Mucosa of descending colon (tissue), 3 donors: ENCODE measurements around the gene HEPACAM2. TPM values are rescaled to one million over a fixed set of nuclear protein-coding genes. Genes with fewer than 3 reads are reported as not detected.

Experiments used
- ATAC-seq: fragments of 200-7000 bp; cut with Tn5 transposase; one replicate; pipeline ENCODE4 v1.9.1; 2020; ENCODE audit warnings: mild to moderate bottlenecking, moderate library complexity
- DNase-seq, 3 donors: peaks; one replicate each; pipeline ENCODE4 v3.0.0-alpha.2; 2020
- H3K36me3 ChIP-seq: fragments of 200-600 bp; one replicate; pipeline ENCODE4 v1.8.0; 2021; ENCODE audit warnings: low read depth, mild to moderate bottlenecking
- H3K4me1 ChIP-seq: fragments of 200-600 bp; one replicate; pipeline ENCODE4 v1.8.0; 2021; ENCODE audit warnings: low read depth, mild to moderate bottlenecking
- H3K4me3 ChIP-seq: fragments of 200-600 bp; one replicate; pipeline ENCODE4 v1.8.0; 2021; ENCODE audit warnings: mild to moderate bottlenecking
- H3K9me3 ChIP-seq: fragments of 200-600 bp; one replicate; pipeline ENCODE4 v1.8.0; 2021; ENCODE audit warnings: mild to moderate bottlenecking
- CTCF ChIP-seq: fragments of 200-600 bp; IDR thresholded peaks from one replicate; pipeline ENCODE4 v1.8.0; 2022; ENCODE audit warnings: antibody characterized with exemption, mild to moderate bottlenecking
- intact Hi-C, 2 donors: fragments of 100-400 bp; cut with DNase I in 1 of 2; cut with micrococcal nuclease in 1 of 2; formaldehyde crosslinking; loops; one replicate each; pipeline versions ENCODE4 v1.11.0 to v1.11.1; 2022; cut with DNase I, micrococcal nuclease
- total RNA-seq, 3 donors: library from RNA; stranded (reverse); fragmentation: NEBNext Ultra II Directional in 2 of 3; extraction: Animal tissue kit (Norgen Biotek cat#: 25700) in 2 of 3; gene quantifications; one replicate each; pipeline versions ENCODE4 v1.2.1 to v1.2.4, GENCODE V29; 2021 to 2023
- donor health status: DM: no; HTN: no; CAD: no; lungs with moderate emphysema.
- donor health status: DM: no; HTN: no; CAD: no.
- donor health status: DM: no; HTN: yes; CAD: no.

The HEPACAM2 gene
- total RNA-seq, 3 donors from 2014 or later, result 24.2 to 106 (median 70.6) TPM

GRCh38 chr7:93188870-93189634 lies 37.2 kb downstream of the HEPACAM2 start:
- H3K4me1 ChIP-seq, result no peaks in the 10 kb centered on the region
- no peak for TF ChIP-seq CTCF
- intact Hi-C loops, result no loop called here
- ATAC-seq (no peak), DNase-seq (no peak)
- H3K36me3 ChIP-seq, result no peaks in the 10 kb centered on the region
- no peak overlapping the region for H3K4me3 ChIP-seq
- no peaks in the 10 kb centered on the region for H3K9me3 ChIP-seq

GRCh38 chr7:93185303-93186027 lies 40.8 kb downstream of the HEPACAM2 start:
- DNase-seq (no peak), ATAC-seq (no peak)
- intact Hi-C loops, result no loop called here
- Histone ChIP-seq H3K9me3 (no peaks in the 10 kb centered on the region), H3K4me3 (no peak overlapping the region), H3K36me3 (no peaks in the 10 kb centered on the region), H3K4me1 (no peaks in the 10 kb centered on the region)
- TF ChIP-seq CTCF, result no peak

- Histone ChIP-seq H3K4me1 (no peaks in the 10 kb centered on the region), H3K4me3 (no peak overlapping the region), H3K9me3 (no peaks in the 10 kb centered on the region), H3K36me3 (no peaks in the 10 kb centered on the region)
- intact Hi-C loops, result no loop called here
- DNase-seq (no peak), ATAC-seq (no peak)
- TF ChIP-seq CTCF, result no peak
Measured at GRCh38 chr7:93179173-93179572, 47.1 kb downstream of the HEPACAM2 start.

GRCh38 chr7:93178213-93178612 lies 48.1 kb downstream of the HEPACAM2 start:
- no peak for TF ChIP-seq CTCF
- Histone ChIP-seq H3K4me1 (no peaks in the 10 kb centered on the region), H3K4me3 (no peak overlapping the region), H3K9me3 (no peaks in the 10 kb centered on the region), H3K36me3 (no peaks in the 10 kb centered on the region)
- intact Hi-C loops, result no loop called here
- ATAC-seq (peak; percentile 60), DNase-seq (no peak)

GRCh38 chr7:93176992-93177580 lies 49.2 kb downstream of the HEPACAM2 start:
- intact Hi-C loops, result no loop called here
- peaks cover 1% of the 10 kb centered on the region for H3K9me3 ChIP-seq
- no peak for ATAC-seq

More at GRCh38 chr7:93176992-93177580, 49.2 kb downstream of the HEPACAM2 start:
- DNase-seq, result no peak
- Histone ChIP-seq H3K4me1 (no peaks in the 10 kb centered on the region), H3K4me3 (no peak overlapping the region), H3K36me3 (no peaks in the 10 kb centered on the region)
- TF ChIP-seq CTCF, result no peak
